Breast epithelium (tissue), 4 donors: ENCODE measurements around the gene CNOT1. TPM values are rescaled to one million over a fixed set of nuclear protein-coding genes. Genes with fewer than 3 reads are reported as not detected.

Experiments used
- DNase-seq, 2 donors: peaks; one replicate each; pipeline ENCODE4 v3.0.0-alpha.2; 2019; ENCODE audit warnings: low spot score in 2 of 2
- H3K27ac ChIP-seq, 2 donors: fragments of 200-600 bp; sonication (generic) in 1 of 2; one replicate each; pipeline ENCODE4 v1.5.1; 2016 to 2019; ENCODE audit warnings: mild to moderate bottlenecking in 1 of 2
- H3K27me3 ChIP-seq, 2 donors: fragments of 200-600 bp; sonication (generic) in 1 of 2; one replicate each; pipeline versions ENCODE4 v1.5.1 to v1.6.0; 2017 to 2019; ENCODE audit warnings: control low read depth in 1 of 2, mild to moderate bottlenecking in 1 of 2
- H3K36me3 ChIP-seq: fragments of 200-600 bp; one replicate; pipeline ENCODE4 v1.5.1; 2019
- H3K4me1 ChIP-seq, 2 donors: fragments of 200-600 bp; sonication (generic); one replicate each; pipeline ENCODE4 v1.5.1; 2016 to 2019; ENCODE audit warnings: control low read depth in 1 of 2
- H3K4me3 ChIP-seq, 3 donors: fragments of 200-600 bp; sonication (generic); 1 replicate in 2 of 3; 2 replicates in 1 of 3; pipeline ENCODE4 v1.5.1; 2016 to 2019; ENCODE audit warnings: mild to moderate bottlenecking in 3 of 3, moderate library complexity in 2 of 3
- H3K9me3 ChIP-seq, 2 donors: fragments of 200-600 bp; sonication (generic) in 1 of 2; one replicate each; pipeline ENCODE4 v1.5.1; 2016 to 2019; ENCODE audit warnings: control low read depth in 1 of 2
- POLR2A ChIP-seq: fragments of 450-650 bp; IDR thresholded peaks from one replicate; pipeline ENCODE4 v1.6.1; 2016; ENCODE audit warnings: antibody characterized with exemption, mild to moderate bottlenecking, moderate library complexity
- POLR2AphosphoS5 ChIP-seq, 3 donors: sonication (generic); formaldehyde crosslinking; IDR thresholded peaks; one replicate each; pipeline ENCODE4 v1.6.1; 2017; ENCODE audit warnings: antibody characterized with exemption in 3 of 3
- intact Hi-C: fragments of 100-400 bp; cut with DNase I; formaldehyde crosslinking; loops from one replicate; pipeline ENCODE4 v1.15.1; 2023; ENCODE audit warnings: low total_unique reads
- total RNA-seq, 3 donors: library from RNA; depleted of rRNA; stranded (reverse); fragments of >200 nt; gene quantifications; one replicate each; pipeline ENCODE4 v1.1.0, GENCODE V29; 2016
- TF ChIP-seq, protein P1 (sequence below), 3 donors: fragments of 450-650 bp; IDR thresholded peaks; one replicate each; pipeline ENCODE4 v1.5.1; 2016 to 2017; ENCODE audit warnings: antibody characterized with exemption in 3 of 3, mild to moderate bottlenecking in 3 of 3, moderate library complexity in 3 of 3

CNOT1 gene
- 100 to 1,000 TPM; 106 to 140 (median 117) TPM for total RNA-seq

DNA sequence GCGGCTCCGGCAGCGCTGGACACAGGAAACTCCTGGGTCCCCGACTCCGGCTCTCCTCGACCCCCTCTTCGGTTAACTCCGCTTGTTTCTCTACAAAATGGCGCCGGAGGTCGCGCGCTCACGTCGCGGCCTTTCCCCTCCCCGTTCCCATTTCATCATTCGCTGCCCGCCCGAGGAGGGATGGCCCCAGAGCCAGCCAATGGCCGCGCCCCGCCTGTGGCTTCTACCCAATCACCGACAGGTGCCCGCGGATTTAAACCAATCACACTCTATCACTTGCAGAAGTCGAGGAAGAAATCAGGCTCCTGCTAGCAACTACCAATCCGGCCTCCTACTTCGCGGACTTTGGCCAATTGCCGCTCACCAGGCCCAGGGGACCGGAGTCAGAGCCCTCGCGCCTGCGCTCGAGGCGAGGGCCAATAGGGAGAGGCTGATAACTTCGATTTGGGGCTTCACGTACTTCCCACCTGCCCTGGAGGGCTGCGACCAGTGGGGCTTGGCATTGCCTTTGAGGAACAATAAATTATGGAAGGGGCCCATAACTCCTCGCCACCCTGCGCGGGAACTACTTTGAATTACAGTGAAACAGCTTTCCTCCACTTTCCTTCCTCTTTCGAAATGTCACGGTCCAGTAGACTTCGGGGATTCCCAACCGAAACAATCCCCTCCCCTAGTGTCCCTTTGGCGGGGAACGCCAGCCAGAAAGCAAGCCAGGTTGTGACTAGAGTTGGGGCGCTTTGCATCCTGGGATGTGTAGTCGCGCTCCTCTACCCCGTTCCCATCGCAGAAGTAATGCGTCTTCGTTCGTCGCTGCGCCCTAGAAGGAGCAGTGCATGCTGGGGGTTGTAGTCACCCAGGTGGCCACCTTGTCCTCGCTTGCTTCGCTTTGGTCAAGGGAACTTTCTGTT is at the start of gene CNOT1:
Gene CNOT1, minus strand, starts transcription at position 94 of the 908 bp plus-strand sequence. CDS start 30,489 bp downstream, outside the sequence.
- Histone ChIP-seq H3K36me3 (no peaks in the 10 kb centered on the region), H3K27ac (peak within 1 kb of the TSS; percentile 98 to 99), H3K4me1 (no peaks in the 10 kb centered on the region), H3K9me3 (no peaks in the 10 kb centered on the region), H3K27me3 (no peaks in the 10 kb centered on the region), H3K4me3 (peak within 1 kb of the TSS; percentile 64 to 98 (median 92))
- TF ChIP-seq POLR2AphosphoS5 (IDR thresholded peaks at IDR 0.05) = peak; percentile 79 to 91 (median 85)
- TF ChIP-seq POLR2A = peak; percentile 47
- TF ChIP-seq, protein P1, sequence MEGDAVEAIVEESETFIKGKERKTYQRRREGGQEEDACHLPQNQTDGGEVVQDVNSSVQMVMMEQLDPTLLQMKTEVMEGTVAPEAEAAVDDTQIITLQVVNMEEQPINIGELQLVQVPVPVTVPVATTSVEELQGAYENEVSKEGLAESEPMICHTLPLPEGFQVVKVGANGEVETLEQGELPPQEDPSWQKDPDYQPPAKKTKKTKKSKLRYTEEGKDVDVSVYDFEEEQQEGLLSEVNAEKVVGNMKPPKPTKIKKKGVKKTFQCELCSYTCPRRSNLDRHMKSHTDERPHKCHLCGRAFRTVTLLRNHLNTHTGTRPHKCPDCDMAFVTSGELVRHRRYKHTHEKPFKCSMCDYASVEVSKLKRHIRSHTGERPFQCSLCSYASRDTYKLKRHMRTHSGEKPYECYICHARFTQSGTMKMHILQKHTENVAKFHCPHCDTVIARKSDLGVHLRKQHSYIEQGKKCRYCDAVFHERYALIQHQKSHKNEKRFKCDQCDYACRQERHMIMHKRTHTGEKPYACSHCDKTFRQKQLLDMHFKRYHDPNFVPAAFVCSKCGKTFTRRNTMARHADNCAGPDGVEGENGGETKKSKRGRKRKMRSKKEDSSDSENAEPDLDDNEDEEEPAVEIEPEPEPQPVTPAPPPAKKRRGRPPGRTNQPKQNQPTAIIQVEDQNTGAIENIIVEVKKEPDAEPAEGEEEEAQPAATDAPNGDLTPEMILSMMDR (IDR thresholded peaks at IDR 0.05) = peak in 2 of 3 donors; percentile 21 to 34
- intact Hi-C loops = loop anchor here (10.0 kb wide), 1 partner anchor 755 kb away; no protein-coding TSS in a partner anchor
- peak; percentile 99 for DNase-seq

DNA sequence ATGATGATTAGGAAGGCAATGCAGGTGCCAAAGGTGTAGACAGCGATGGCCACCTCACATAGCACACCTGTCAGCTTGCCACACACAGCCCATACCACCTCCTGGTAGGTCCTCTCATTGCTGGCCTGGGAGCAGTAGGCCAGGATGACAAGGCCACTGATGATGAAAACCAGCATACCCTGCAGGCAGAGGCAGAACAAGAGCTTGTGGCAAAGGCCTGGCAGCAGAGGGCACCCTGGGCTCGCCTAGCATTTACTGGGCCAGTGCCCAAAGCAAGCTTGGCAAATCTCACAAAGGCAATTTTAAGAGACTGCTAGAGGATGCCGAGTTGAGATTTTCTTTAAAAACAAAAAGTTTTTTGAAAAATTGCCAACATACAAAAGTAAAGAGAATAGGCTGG is 49.1 kb upstream of the CNOT1 start:
- TF ChIP-seq POLR2A (no peak), POLR2AphosphoS5 (IDR thresholded peaks at IDR 0.05) (no peak)
- TF ChIP-seq, protein P1 (IDR thresholded peaks at IDR 0.05) = peak in 1 of 3 donors; percentile 11
- no peaks in the 10 kb centered on the region for H3K36me3 ChIP-seq
- peak in 1 of 2 donors; percentile 61 for DNase-seq

DNA sequence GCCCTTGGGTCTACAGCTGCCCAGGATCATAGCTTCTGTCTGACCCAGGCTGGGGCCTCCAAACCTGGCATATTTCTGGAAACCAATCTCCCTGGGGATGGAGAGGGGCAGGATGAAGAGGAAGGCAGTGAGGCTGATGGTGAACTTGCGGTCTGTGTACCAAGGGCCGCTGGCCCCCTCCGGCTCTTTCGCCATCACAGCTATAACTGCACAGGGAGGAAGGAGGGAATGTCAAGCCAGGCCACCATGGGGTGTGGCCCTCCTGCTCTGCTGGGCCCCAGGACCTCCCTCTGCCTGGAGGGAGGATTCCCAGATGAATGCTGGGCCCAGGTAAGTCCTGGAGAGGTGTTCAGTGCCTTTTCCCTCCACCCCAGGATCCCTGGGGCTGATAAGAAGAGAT is 48.6 kb upstream of the CNOT1 start:
- H3K36me3 ChIP-seq = no peaks in the 10 kb centered on the region
- TF ChIP-seq, protein P1 (IDR thresholded peaks at IDR 0.05) = no peak
- TF ChIP-seq POLR2A = no peak
- TF ChIP-seq POLR2AphosphoS5 (IDR thresholded peaks at IDR 0.05) = no peak
- intact Hi-C loops = no loop called here
- no peaks in the 10 kb centered on the region for H3K27me3 ChIP-seq
- no peaks in the 10 kb centered on the region for H3K9me3 ChIP-seq
- no peaks in the 10 kb centered on the region for H3K4me1 ChIP-seq
- DNase-seq = no peak
- no peak overlapping the region for H3K4me3 ChIP-seq
- no peak overlapping the region for H3K27ac ChIP-seq

More for the DNA sequence above, 49.1 kb upstream of the CNOT1 start:
- intact Hi-C loops = no loop called here
- no peak overlapping the region for H3K4me3 ChIP-seq
- H3K27ac ChIP-seq = no peak overlapping the region
- H3K27me3 ChIP-seq = no peaks in the 10 kb centered on the region
- H3K4me1 ChIP-seq = peaks cover 0 to 2% of the 10 kb centered on the region in 2 donors
- no peaks in the 10 kb centered on the region for H3K9me3 ChIP-seq

DNA sequence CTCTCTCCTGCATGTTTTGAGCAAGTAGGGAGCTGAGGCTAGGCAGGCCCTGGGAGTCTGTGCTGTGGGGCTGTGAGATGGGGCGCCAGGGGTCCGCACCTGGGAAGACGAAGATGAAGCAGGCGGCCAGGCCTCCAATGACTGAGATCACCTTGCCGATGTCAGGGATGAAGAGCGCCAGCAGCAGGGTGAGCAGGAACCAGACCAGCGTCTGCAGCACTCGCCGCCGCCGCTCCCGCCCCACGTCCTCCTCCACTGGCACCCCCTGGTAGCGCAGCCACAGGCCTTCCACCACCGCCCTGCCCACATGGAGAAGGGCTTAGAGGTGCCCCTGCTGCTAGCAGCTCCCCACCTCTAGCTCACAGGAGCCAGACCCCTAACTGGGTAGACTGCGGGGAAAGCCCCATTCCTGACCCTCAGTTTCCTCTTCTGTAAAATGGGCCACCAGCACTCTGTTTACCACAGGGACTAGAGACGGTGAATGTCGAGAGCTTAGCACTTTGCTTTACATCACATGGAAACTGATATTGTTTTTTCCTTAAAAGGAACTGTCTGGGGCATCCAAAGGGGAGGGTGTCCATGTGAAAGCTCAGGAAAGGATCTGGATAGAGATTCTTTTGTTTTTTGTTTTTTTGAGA is 41.4 kb upstream of the CNOT1 start:
- Histone ChIP-seq H3K36me3 (no peaks in the 10 kb centered on the region), H3K4me1 (no peaks in the 10 kb centered on the region), H3K27me3 (no peaks in the 10 kb centered on the region), H3K4me3 (no peak overlapping the region), H3K27ac (no peak overlapping the region), H3K9me3 (no peaks in the 10 kb centered on the region)
- no peak for DNase-seq
- intact Hi-C loops = no loop called here
- TF ChIP-seq, protein P1 (IDR thresholded peaks at IDR 0.05) = no peak
- TF ChIP-seq POLR2AphosphoS5 (IDR thresholded peaks at IDR 0.05) (no peak), POLR2A (no peak)

GRCh38 chr16:58670177-58670576 is 40.6 kb upstream of the CNOT1 start:
- intact Hi-C loops = no loop called here
- TF ChIP-seq, protein P1 (IDR thresholded peaks at IDR 0.05) = no peak
- Histone ChIP-seq H3K4me1 (no peaks in the 10 kb centered on the region), H3K36me3 (no peaks in the 10 kb centered on the region), H3K27ac (no peak overlapping the region), H3K4me3 (no peak overlapping the region), H3K27me3 (no peaks in the 10 kb centered on the region), H3K9me3 (no peaks in the 10 kb centered on the region)
- DNase-seq = no peak
